SK-N-SH (cell line): ENCODE measurements around the gene RALY. TPM values are rescaled to one million over a fixed set of nuclear protein-coding genes. Genes with fewer than 3 reads are reported as not detected.

ENCODE experiments used
- CTCF ChIA-PET: fragments of 300-600, 350-600 bp; formaldehyde crosslinking; extraction: SDS; loops from one replicate; lab custom pipeline; 2021; lab: Yijun Ruan, JAX
- POLR2A ChIA-PET: fragments of 350-600 bp; sonication (Branson Sonifier 250); formaldehyde crosslinking; extraction: SDS; loops from one replicate; lab custom pipeline; 2020; ENCODE audit warnings: antibody characterized with exemption, inconsistent platforms; lab: Yijun Ruan, JAX
- DNase-seq: peaks from one replicate; pipeline ENCODE4 v3.0.0; 2012
- H2AFZ ChIP-seq: fragments of 200-600 bp; sonication (generic); 2 replicates; pipeline ENCODE4 v1.8.1; 2016; ENCODE audit warnings: antibody characterized with exemption, mild to moderate bottlenecking, low read depth
- H3F3A ChIP-seq: fragments of 200-600 bp; sonication (generic); replicated peaks from 2 replicates; pipeline ENCODE3; 2016; ENCODE audit warnings: antibody characterized with exemption, mild to moderate bottlenecking; ENCODE audit not compliant: insufficient read depth
- H3K27ac ChIP-seq, 2 experiments: fragments of 200-500 bp in 1 of 2; fragments of 200-600 bp in 1 of 2; sonication (Bioruptor generic) in 1 of 2; sonication (generic), shearing (Covaris generic) in 1 of 2; 2 replicates each; pipeline versions ENCODE4 v1.5.1 to v1.6.1; 2014 to 2016; ENCODE audit warnings: low read depth in 2 of 2, inconsistent platforms in 1 of 2, low read length in 1 of 2, mild to moderate bottlenecking in 1 of 2, mixed read lengths in 1 of 2
- H3K27me3 ChIP-seq: fragments of 200-600 bp; sonication (generic), shearing (Covaris generic); 2 replicates; pipeline ENCODE4 v1.6.1; 2016; ENCODE audit warnings: mixed run types; ENCODE audit not compliant: insufficient read depth
- H3K36me3 ChIP-seq, 2 experiments: fragments of 200-500 bp in 1 of 2; fragments of 200-600 bp in 1 of 2; sonication (Bioruptor generic) in 1 of 2; sonication (generic) in 1 of 2; replicated peaks in 1 of 2; 2 replicates each; pipeline versions ENCODE3 to v1.5.1; 2014 to 2016; ENCODE audit warnings: low read length in 1 of 2, mild to moderate bottlenecking in 1 of 2; ENCODE audit not compliant: insufficient read depth in 2 of 2, control insufficient read depth in 1 of 2
- H3K4me1 ChIP-seq, 2 experiments: fragments of 200-500 bp in 1 of 2; fragments of 200-600 bp in 1 of 2; sonication (Bioruptor generic) in 1 of 2; sonication (generic), shearing (Covaris generic) in 1 of 2; 2 replicates each; pipeline versions ENCODE4 v1.5.1 to v1.6.1; 2014 to 2016; ENCODE audit warnings: low read depth in 1 of 2, low read length in 1 of 2, mixed run types in 1 of 2; ENCODE audit not compliant: insufficient read depth in 2 of 2, control insufficient read depth in 1 of 2
- H3K4me2 ChIP-seq: fragments of 200-600 bp; sonication (generic), shearing (Covaris generic); 2 replicates; pipeline ENCODE4 v1.6.1; 2017; ENCODE audit warnings: mixed run types
- H3K4me3 ChIP-seq, 2 experiments: fragments of 200-500 bp in 1 of 2; fragments of 200-600 bp in 1 of 2; sonication (Bioruptor generic) in 1 of 2; sonication (generic), shearing (Covaris generic) in 1 of 2; 2 replicates each; pipeline versions ENCODE4 v1.5.1 to v1.8.1; 2014 to 2016; ENCODE audit warnings: low read depth in 2 of 2, inconsistent platforms in 1 of 2, low read length in 1 of 2, mild to moderate bottlenecking in 1 of 2, mixed read lengths in 1 of 2, moderate library complexity in 1 of 2
- H3K79me2 ChIP-seq: fragments of 200-600 bp; sonication (generic); 2 replicates; pipeline ENCODE4 v1.8.1; 2017; ENCODE audit warnings: mild to moderate bottlenecking; ENCODE audit not compliant: insufficient read depth
- H3K9ac ChIP-seq: fragments of 200-600 bp; sonication (generic); 2 replicates; pipeline ENCODE4 v1.6.1; 2017; ENCODE audit warnings: mixed run types
- H3K9me2 ChIP-seq: fragments of 200-600 bp; sonication (generic); 2 replicates; pipeline ENCODE4 v1.6.1; 2017; ENCODE audit warnings: mixed run types
- H3K9me3 ChIP-seq: fragments of 200-600 bp; sonication (generic); 2 replicates; pipeline ENCODE4 v1.6.1; 2017; ENCODE audit warnings: mixed run types, mild to moderate bottlenecking, moderate library complexity
- H4K20me1 ChIP-seq: fragments of 200-600 bp; sonication (generic); 2 replicates; pipeline ENCODE4 v1.6.1; 2017; ENCODE audit warnings: mild to moderate bottlenecking, mixed run types; ENCODE audit not compliant: insufficient read depth
- FOSL2 ChIP-seq: IDR thresholded peaks from 2 replicates; pipeline ENCODE4 v1.4.0; 2012; ENCODE audit warnings: low read depth, mild to moderate bottlenecking, moderate library complexity, borderline replicate concordance
- GABPA ChIP-seq: IDR thresholded peaks from 2 replicates; pipeline ENCODE4 v1.4.0; 2012; ENCODE audit warnings: low read depth, mild to moderate bottlenecking
- JUND ChIP-seq: IDR thresholded peaks from 2 replicates; pipeline ENCODE4 v1.4.0; 2012
- MXI1 ChIP-seq: IDR thresholded peaks from 2 replicates; pipeline ENCODE4 v1.6.1; 2012; ENCODE audit warnings: mild to moderate bottlenecking, low read depth, low read length, improper control_type of control experiment
- NFIC ChIP-seq: IDR thresholded peaks from 2 replicates; pipeline ENCODE4 v1.4.0; 2012; ENCODE audit warnings: borderline replicate concordance
- RAD21 ChIP-seq: IDR thresholded peaks from 2 replicates; pipeline ENCODE4 v1.6.1; 2012; ENCODE audit warnings: mild to moderate bottlenecking, low read length
- RFX5 ChIP-seq: IDR thresholded peaks from 2 replicates; pipeline ENCODE4 v1.6.1; 2012; ENCODE audit warnings: mild to moderate bottlenecking, improper control_type of control experiment, low read length
- SIN3A ChIP-seq: IDR thresholded peaks from 2 replicates; pipeline ENCODE4 v1.6.1; 2012; ENCODE audit warnings: low read depth, mild to moderate bottlenecking, low read length, moderate library complexity, borderline replicate concordance
- TAF1 ChIP-seq: IDR thresholded peaks from 2 replicates; pipeline ENCODE4 v1.6.1; 2012; ENCODE audit warnings: low read depth, mild to moderate bottlenecking, low read length, moderate library complexity, borderline replicate concordance
- TCF12 ChIP-seq: IDR thresholded peaks from 2 replicates; pipeline ENCODE4 v1.4.0; 2012
- TEAD4 ChIP-seq: IDR thresholded peaks from 2 replicates; pipeline ENCODE4 v1.4.0; 2012; ENCODE audit warnings: mild to moderate bottlenecking, borderline replicate concordance; ENCODE audit not compliant: insufficient read depth
- WGBS: methylation state at CpG from one replicate; pipeline ENCODE4 v1.1.6; 2017; ENCODE audit warnings: low lambda C conversion rate; 5-methylcytosine and 5-hydroxymethylcytosine counted together
- polyA plus RNA-seq, 3 experiments: library from polyadenylated mRNA; depleted of rRNA; stranded (reverse); fragments of >200 nt; gene quantifications; 2 replicates each; pipeline ENCODE4 v1.2.3, GENCODE V29; 2012
- TF ChIP-seq, protein P1 (sequence below): fragments of 150-350 bp; IDR thresholded peaks from 2 replicates; pipeline ENCODE4 v1.6.1; 2017; ENCODE audit warnings: antibody characterized with exemption, low read length, low read depth, borderline replicate concordance

The RALY gene
- polyA plus RNA-seq, 1 of the 3 experiments (the other 2 are of a cell fraction): 130 TPM

- Histone ChIP-seq H3K9me2 (no peaks in the 10 kb centered on the region), H3K9me3 (no peaks in the 10 kb centered on the region), H3K79me2 (peaks cover 32% of the 10 kb centered on the region), H3F3A (peaks cover 71% of the 10 kb centered on the region), H3K27me3 (no peaks in the 10 kb centered on the region), H3K4me1 (no peaks in the 10 kb centered on the region), H3K9ac (no peak overlapping the region), H3K27ac (no peak overlapping the region), H3K36me3 (peaks cover 55 to 60% of the 10 kb centered on the region in 2 experiments), H3K4me2 (no peak overlapping the region), H2AFZ (no peak overlapping the region), H3K4me3 (no peak overlapping the region), H4K20me1 (peaks cover 49% of the 10 kb centered on the region)
- 100% methylated on average over 5 of the region's 5 CpGs for WGBS
- ChIA-PET CTCF (interaction anchor here (1.2 to 1.7 kb wide), 2 partner anchors 20 to 227 kb away, joined by 3 to 8 read pairs; no protein-coding TSS in a partner anchor), POLR2A (no interaction called here)
- no peak for DNase-seq
- no peak for TF ChIP-seq TEAD4
- TF ChIP-seq TAF1: no peak
Observed at GRCh38 chr20:34089175-34089479, 95.4 kb downstream of the RALY start.

GRCh38 chr20:34089655-34090345 is 96.1 kb downstream of the RALY start:
- H3K36me3 ChIP-seq: peaks cover 58 to 67% of the 10 kb centered on the region in 2 experiments
- no peak overlapping the region for H3K4me3 ChIP-seq
- no peak overlapping the region for H3K4me2 ChIP-seq
- H3K9me3 ChIP-seq: no peaks in the 10 kb centered on the region
- 90% methylated on average over 13 of the region's 13 CpGs for WGBS
- H4K20me1 ChIP-seq: peaks cover 55% of the 10 kb centered on the region
- H3K9me2 ChIP-seq: no peaks in the 10 kb centered on the region
- H2AFZ ChIP-seq: no peak overlapping the region
- TF ChIP-seq JUND: no peak
- no peak for TF ChIP-seq NFIC
- TF ChIP-seq RAD21: no peak
- TF ChIP-seq TEAD4: no peak
- TF ChIP-seq TAF1: no peak
- TF ChIP-seq GABPA: no peak
- TF ChIP-seq FOSL2: no peak
- H3K27me3 ChIP-seq: no peaks in the 10 kb centered on the region
- peak overlapping the region in 1 of 2 experiments; percentile 40; a peak in 1 of 4 replicates for H3K27ac ChIP-seq
- H3K4me1 ChIP-seq: no peaks in the 10 kb centered on the region
- peaks cover 73% of the 10 kb centered on the region for H3F3A ChIP-seq
- DNase-seq: no peak
- ChIA-PET POLR2A (interaction anchor here (0.9 kb wide), 1 partner anchor 12 kb away, joined by 3 read pairs; no protein-coding TSS in a partner anchor), CTCF (interaction anchor here (1.2 to 1.7 kb wide), 2 partner anchors 20 to 227 kb away, joined by 3 to 8 read pairs; no protein-coding TSS in a partner anchor)
- no peak overlapping the region for H3K9ac ChIP-seq
- peaks cover 35% of the 10 kb centered on the region for H3K79me2 ChIP-seq

- H3K79me2 ChIP-seq: peaks cover 42% of the 10 kb centered on the region
- TF ChIP-seq JUND (no peak), RAD21 (no peak), TCF12 (no peak), MXI1 (no peak), TAF1 (no peak), RFX5 (no peak), SIN3A (no peak)
- TF ChIP-seq, protein P1, sequence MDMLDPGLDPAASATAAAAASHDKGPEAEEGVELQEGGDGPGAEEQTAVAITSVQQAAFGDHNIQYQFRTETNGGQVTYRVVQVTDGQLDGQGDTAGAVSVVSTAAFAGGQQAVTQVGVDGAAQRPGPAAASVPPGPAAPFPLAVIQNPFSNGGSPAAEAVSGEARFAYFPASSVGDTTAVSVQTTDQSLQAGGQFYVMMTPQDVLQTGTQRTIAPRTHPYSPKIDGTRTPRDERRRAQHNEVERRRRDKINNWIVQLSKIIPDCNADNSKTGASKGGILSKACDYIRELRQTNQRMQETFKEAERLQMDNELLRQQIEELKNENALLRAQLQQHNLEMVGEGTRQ: no peak
- DNase-seq: no peak
Observed at GRCh38 chr20:34090645-34091044, 96.9 kb downstream of the RALY start.

More at GRCh38 chr20:34090645-34091044, 96.9 kb downstream of the RALY start:
- Histone ChIP-seq H3K27me3 (no peaks in the 10 kb centered on the region), H3K4me1 (no peaks in the 10 kb centered on the region), H3K4me2 (no peak overlapping the region), H3K4me3 (no peak overlapping the region), H3K9me2 (no peaks in the 10 kb centered on the region), H2AFZ (no peak overlapping the region), H3F3A (peaks cover 78% of the 10 kb centered on the region), H3K36me3 (peaks cover 66 to 73% of the 10 kb centered on the region in 2 experiments), H4K20me1 (peaks cover 63% of the 10 kb centered on the region), H3K9me3 (no peaks in the 10 kb centered on the region), H3K27ac (no peak overlapping the region), H3K9ac (no peak overlapping the region)
- ChIA-PET CTCF (no interaction called here), POLR2A (no interaction called here)
- WGBS: 97% methylated on average over 2 of the region's 2 CpGs
